ENCODE data around the gene CNPPD1.
A peak's percentile ranks its signal among the peaks of the same experiment; 100 is the strongest.

The CNPPD1 gene

DNA sequence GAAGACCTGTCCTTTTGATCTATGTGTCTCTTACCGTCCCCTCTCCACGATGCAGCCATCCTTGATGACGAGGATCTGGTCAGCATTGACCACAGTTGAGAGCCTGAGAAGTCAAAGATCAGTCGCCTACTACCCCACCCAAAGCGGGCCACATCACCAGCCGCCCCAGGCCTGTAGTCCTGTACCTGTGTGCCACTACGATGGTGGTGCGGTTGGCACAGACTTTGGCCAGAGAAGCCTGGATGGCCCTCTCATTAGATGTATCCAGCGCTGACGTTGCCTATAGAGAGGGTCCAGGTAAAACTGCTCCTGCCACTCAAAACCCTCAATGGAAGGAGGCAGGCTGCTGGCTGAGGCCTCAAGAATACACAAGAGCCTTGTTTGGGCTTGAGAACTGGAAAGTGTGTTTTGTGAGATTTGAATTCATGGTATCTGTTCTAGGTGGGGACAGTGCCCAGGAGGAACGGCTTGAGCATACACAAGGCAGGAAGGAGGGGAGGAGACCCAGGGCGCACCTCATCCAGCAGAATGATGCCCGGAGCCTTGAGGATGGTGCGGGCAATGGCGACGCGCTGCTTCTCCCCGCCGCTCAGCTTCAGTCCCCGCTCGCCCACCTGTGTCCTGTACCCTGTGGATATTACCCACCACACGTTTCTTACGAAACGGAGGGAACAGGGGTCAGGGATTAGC, 33.6 kb upstream of the CNPPD1 start:
- H3K4me1 Mint-ChIP-seq, result peaks cover 28% of the 10 kb centered on the region
- no peak overlapping the region for H3K27ac Mint-ChIP-seq
- peak overlapping the region in 2 of 3 experiments; percentile 23 to 28 for H3K4me3 Mint-ChIP-seq
- no peaks in the 10 kb centered on the region for H3K27me3 Mint-ChIP-seq (ENCODE audit: low read depth)
- peaks cover 44% of the 10 kb centered on the region for H3K36me3 Mint-ChIP-seq (ENCODE audit: low read depth)
- no peaks in the 10 kb centered on the region for H3K9me3 Mint-ChIP-seq
- TF ChIP-seq, protein P1, sequence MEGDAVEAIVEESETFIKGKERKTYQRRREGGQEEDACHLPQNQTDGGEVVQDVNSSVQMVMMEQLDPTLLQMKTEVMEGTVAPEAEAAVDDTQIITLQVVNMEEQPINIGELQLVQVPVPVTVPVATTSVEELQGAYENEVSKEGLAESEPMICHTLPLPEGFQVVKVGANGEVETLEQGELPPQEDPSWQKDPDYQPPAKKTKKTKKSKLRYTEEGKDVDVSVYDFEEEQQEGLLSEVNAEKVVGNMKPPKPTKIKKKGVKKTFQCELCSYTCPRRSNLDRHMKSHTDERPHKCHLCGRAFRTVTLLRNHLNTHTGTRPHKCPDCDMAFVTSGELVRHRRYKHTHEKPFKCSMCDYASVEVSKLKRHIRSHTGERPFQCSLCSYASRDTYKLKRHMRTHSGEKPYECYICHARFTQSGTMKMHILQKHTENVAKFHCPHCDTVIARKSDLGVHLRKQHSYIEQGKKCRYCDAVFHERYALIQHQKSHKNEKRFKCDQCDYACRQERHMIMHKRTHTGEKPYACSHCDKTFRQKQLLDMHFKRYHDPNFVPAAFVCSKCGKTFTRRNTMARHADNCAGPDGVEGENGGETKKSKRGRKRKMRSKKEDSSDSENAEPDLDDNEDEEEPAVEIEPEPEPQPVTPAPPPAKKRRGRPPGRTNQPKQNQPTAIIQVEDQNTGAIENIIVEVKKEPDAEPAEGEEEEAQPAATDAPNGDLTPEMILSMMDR (IDR thresholded peaks at IDR 0.05; ENCODE audit: unreplicated experiment in 3 of 3), result no peak

DNA sequence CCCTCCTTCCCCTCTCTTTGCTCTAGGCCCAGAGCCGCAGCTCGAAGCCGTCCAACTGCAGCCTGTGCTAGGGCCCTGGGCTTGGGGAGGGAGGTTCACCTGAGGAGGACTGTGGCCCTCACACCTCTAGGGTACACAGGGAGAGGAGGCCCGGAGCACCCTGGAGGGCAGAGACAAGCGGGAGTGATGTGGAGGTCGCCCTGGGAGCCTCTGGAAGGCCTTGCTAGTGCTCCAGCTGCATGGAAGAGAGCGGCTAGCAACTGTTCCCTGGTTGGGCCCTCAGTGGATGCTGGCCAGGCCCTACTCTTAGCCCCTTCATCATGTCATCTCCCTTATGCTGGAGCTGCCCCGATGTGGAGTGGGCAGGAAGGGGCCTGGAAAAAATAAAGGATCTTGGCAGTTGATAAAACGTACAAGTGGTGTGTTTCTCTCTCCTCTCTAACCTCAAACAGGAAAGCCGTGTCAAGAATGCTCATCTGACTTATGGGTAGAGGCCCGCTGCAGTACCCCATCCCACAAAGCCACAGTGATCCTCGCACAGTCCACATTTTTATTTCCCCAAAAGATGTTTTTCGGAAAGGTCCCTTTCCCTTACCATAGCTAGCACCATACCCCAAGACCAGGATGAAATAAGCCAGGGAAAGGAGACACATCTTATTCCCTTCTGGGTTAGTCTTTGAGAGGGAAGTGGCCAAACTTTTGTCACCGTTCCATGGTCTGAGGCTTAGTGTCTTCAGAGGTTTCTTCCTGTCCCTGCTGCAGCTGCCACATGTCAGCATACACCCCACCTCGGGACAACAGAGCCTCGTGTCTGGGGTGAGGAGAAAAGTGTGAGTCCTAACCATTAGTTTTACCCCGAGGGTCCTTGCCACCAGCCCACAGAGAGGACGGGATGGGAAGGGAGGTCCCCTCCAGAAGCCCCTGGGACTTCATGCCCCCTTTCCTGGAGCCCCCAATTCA, 32.8 kb upstream of the CNPPD1 start:
- no peaks in the 10 kb centered on the region for H3K27me3 Mint-ChIP-seq (ENCODE audit: low read depth)

DNA sequence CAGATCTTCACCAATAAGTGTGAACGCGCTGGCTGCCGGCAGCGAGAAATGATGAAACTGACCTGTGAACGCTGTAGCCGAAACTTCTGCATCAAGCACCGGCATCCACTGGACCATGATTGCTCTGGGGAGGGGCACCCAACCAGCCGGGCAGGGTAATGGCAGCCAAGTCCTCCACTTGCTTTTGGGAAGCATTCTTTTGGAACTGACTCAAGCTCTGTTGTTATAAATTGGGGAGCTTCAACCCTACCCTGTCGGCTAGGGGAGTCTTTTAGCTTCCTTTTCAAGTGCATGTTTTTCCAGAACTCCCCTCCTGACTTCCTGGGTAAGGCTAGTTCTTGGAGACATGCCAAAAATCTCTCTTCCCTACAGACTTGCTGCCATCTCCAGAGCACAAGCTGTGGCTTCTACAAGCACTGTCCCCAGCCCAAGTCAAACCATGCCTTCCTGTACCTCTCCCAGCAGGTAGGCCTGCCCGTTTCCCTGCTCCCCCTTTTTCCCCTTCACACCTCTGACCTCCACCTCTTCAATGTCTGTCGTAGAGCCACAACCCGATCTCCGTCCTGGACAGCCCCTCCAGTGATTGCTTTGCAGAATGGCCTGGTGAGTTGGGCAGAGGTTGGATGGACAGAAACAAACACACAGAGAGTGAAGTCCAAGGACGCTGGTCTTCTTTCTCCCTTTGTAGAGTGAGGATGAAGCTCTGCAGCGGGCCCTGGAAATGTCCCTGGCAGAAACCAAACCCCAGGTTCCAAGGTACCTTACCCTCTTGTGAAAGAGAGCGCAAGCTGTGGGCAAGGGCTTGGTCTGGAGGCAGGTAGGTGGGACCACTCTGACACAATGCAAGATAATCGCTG, 31.4 kb upstream of the CNPPD1 start:
- Mint-ChIP-seq H3K36me3 (ENCODE audit: low read depth) (peaks cover 31% of the 10 kb centered on the region), H3K27ac (peak overlapping the region; percentile 62 to 97 (median 85)), H3K27me3 (ENCODE audit: low read depth) (peaks cover 5% of the 10 kb centered on the region), H3K9me3 (no peaks in the 10 kb centered on the region), H3K4me3 (peak overlapping the region; percentile 83 to 97 (median 92)), H3K4me1 (peaks cover 23% of the 10 kb centered on the region)
- TF ChIP-seq, protein P1 (IDR thresholded peaks at IDR 0.05; ENCODE audit: unreplicated experiment in 3 of 3), result no peak

More for the DNA sequence above, 32.8 kb upstream of the CNPPD1 start:
- peak overlapping the region; percentile 54 to 97 (median 83) for H3K4me3 Mint-ChIP-seq
- no peaks in the 10 kb centered on the region for H3K9me3 Mint-ChIP-seq
- TF ChIP-seq, protein P1 (IDR thresholded peaks at IDR 0.05; ENCODE audit: unreplicated experiment in 3 of 3), result no peak
- peaks cover 41% of the 10 kb centered on the region for H3K36me3 Mint-ChIP-seq (ENCODE audit: low read depth)
- no peak overlapping the region for H3K27ac Mint-ChIP-seq
- H3K4me1 Mint-ChIP-seq, result peaks cover 23% of the 10 kb centered on the region

DNA sequence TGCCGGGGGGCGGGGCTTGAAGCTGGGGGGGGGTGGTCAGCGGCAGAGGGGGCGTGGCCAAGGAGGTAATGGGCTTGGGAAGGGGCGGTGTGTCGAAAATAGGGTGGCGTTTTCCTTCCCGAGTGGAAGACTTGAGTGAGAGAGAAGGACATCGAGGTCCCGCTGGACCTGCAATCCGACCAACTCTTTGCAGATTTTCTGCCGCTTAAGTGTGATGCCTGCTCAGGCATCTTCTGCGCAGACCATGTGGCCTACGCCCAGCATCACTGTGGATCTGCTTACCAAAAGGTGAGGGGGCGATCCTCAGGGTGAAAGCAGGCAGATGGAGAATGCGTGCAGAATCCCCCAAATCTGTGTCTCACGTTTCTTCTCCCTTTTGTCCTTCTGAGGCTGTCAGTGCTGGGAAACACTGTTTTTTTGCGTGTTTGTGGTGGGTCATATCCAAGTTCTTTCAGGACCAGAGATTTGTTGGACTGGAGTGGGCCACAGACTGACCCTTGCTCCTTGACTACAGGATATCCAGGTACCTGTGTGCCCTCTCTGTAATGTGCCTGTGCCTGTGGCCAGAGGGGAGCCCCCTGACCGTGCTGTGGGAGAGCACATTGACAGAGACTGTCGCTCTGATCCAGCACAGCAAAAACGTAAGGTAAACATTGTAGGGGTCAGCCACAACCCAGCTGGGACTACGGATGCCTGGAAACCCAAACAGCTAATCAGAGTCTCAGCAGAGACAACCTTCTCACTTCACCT, 30.6 kb upstream of the CNPPD1 start:
- TF ChIP-seq, protein P1 (IDR thresholded peaks at IDR 0.05; ENCODE audit: unreplicated experiment in 3 of 3), result no peak
- H3K36me3 Mint-ChIP-seq (ENCODE audit: low read depth), result peaks cover 27% of the 10 kb centered on the region
- H3K4me1 Mint-ChIP-seq, result peaks cover 23% of the 10 kb centered on the region
- H3K9me3 Mint-ChIP-seq, result no peaks in the 10 kb centered on the region
- peak overlapping the region in 2 of 3 experiments; percentile 85 to 97 for H3K27ac Mint-ChIP-seq
- peak overlapping the region; percentile 83 to 97 (median 92) for H3K4me3 Mint-ChIP-seq
- peaks cover 7% of the 10 kb centered on the region for H3K27me3 Mint-ChIP-seq (ENCODE audit: low read depth)

All from nephron (organoid).